HG02763 (cell line): ENCODE results near the gene RWDD3.

Experiments
- ATAC-seq: cut with Tn5 transposase; IDR thresholded peaks from one replicate; pipeline ENCODE4 v1.9.1; 2021; ENCODE audit warnings: mild to moderate bottlenecking, moderate library complexity; ENCODE audit not compliant: unreplicated experiment

RWDD3 gene

DNA sequence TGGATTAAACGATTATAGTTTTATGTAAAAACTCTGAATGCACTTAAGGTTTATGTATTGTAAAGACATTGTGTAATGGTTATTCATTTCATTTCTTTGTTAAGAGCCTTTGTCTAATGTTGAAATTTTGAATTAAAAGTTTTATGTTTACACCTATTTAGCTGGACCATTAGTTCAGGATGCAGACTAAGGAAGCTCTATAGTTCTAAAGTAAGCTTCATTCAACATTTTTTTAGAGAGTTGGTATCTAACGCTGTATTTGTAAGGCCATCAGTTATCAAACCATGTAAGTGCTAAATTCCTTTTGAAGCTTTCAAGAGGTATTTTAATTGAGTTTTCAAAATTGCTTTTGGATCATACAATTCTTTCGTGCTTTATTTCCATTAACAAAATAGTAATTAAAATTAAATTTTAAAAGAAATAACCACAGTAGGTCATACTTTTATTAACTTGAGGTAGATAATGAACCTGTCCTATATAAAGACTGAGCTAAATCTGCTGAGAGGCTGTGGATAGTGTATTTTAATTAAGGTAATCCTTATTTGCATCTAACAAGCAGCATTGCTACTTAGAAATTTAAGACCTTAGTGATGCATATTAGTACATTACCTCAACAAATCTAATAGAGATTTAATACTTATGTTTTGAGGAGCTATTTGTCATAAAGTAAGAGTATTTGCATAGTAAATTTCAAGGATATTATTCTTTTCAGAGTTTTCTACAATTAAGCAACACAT lies 47.9 kb downstream of the RWDD3 start:
- ATAC-seq: no peak

DNA sequence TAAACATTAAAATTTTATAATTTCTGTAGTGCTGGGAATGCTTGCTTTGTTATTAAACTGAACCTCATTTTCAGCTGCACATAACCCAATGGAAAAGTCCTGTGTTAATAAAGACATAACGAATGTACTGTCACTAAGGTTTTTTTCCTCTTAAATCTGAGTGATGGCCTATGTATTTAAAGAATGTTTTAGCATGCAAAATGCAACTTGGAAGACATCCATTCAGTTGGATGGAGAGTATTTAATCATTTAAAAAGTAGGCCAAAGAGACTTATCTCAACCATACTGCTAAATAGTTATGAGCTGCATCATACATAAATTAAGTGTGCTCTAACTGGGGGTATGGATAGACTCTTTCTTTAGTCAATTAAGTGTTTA lies 48.5 kb downstream of the RWDD3 start:
- no peak for ATAC-seq

DNA sequence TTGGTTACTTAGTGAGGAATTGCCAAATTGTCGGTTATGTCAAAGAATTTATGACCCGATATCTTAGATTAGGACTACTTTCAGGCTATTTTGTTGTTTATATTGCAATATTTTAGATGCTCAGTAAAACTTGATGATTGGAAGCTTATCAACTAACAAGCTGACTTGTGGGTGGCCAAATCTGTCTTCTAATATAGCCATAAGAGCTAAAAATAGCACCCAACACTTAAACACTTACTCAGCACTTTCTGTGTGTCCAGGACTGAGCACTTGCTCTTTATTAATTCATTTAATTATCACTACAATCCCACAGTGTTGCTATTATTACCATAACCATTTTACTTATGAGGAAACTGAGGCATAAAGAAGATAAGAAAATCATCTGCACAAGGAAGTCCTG lies 50.4 kb downstream of the RWDD3 start:
- ATAC-seq: no peak

DNA sequence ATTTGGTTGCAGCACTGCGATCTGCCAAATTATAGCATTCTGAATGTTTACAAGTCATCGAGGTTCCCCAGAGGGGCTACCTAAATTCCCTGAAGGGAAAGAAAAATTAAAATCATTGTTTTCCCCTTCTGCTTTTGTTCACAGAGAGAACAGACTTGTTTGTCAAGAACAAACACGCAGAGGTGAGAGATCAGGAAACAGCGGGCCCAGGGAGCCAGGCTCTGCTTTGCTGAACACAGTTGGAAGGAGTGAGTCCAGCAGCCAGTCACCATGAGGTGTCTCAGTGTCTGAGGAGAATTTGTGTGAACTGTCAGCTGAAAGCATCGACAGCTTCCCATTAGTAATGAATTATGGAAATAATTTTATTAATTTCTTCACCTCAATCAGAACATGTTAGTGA lies 52.5 kb downstream of the RWDD3 start:
- ATAC-seq: no peak

DNA sequence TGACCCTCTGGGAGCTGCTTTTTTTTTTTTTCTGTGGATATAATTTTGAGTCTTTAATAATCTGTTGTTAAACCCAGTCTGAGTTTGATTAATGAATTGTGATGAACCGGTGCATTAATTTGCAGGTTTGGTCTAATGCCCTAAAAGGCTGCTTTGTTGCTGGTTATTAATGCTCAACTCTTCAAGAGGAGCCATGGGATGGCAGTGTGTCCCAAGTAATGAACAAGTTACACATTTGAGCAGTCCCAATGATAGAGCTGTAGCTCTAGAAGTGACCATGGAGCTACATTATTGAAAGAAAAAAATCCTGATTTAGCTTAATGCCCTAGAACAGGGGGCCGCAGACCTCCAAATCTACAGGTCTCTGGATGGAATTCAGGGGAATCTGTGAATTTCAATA lies 53.1 kb downstream of the RWDD3 start:
- no peak for ATAC-seq

DNA sequence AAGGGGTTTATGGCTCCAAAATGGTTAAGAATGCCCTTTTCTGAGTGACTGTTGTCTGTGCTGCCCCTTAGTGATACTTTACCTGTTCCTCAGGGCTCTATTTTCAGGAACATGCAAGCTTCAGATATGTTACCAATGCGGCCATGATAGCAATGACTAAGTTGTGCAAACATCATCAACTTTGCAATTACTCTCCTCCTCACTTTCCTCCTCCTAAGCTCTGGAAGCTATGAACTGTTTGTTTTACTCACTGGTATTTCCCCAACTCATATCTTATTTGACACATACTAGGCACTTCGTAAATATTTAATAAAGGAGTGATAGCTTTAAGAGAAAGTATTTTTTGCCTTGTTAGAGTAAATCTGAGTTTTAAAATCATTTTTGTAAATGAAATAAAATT lies 53.8 kb downstream of the RWDD3 start:
- no peak for ATAC-seq
